ENCODE measurements around the gene MRPL14.

GRCh38 chr6:44157152-44157521 lies 29.9 kb upstream of the MRPL14 start:
- TF ChIP-seq CTCF (IDR thresholded peaks at IDR 0.05 in 4 of 5, conservative IDR thresholded peaks at IDR 0.05 in 1 of 5) (no peak), POLR2A (IDR thresholded peaks at IDR 0.05) (no peak)

Measured in gastrocnemius medialis (tissue), 4 donors.